Endometrial microvascular endothelial cells (primary cell): ENCODE results near the gene GDF15. TPM values are rescaled to one million over a fixed set of nuclear protein-coding genes. Genes with fewer than 3 reads are reported as not detected.

Source experiments
- in situ Hi-C: cut with HindIII; loops from 2 replicates; pipeline ENCODE4 v1.10.0; 2017; ENCODE audit warnings: low sequenced_read_pairs, low pct_unique_long_range_greater_than_20kb; ENCODE audit errors: inconsistent ontology term
- total RNA-seq: library from RNA; depleted of rRNA; stranded (reverse); fragments of >200 nt; gene quantifications from one replicate; pipeline ENCODE4 v1.2.3, GENCODE V29; 2015; ENCODE audit errors: inconsistent ontology term

GDF15 gene
- total RNA-seq, 1 donor from 2014 or later = 305 TPM

DNA sequence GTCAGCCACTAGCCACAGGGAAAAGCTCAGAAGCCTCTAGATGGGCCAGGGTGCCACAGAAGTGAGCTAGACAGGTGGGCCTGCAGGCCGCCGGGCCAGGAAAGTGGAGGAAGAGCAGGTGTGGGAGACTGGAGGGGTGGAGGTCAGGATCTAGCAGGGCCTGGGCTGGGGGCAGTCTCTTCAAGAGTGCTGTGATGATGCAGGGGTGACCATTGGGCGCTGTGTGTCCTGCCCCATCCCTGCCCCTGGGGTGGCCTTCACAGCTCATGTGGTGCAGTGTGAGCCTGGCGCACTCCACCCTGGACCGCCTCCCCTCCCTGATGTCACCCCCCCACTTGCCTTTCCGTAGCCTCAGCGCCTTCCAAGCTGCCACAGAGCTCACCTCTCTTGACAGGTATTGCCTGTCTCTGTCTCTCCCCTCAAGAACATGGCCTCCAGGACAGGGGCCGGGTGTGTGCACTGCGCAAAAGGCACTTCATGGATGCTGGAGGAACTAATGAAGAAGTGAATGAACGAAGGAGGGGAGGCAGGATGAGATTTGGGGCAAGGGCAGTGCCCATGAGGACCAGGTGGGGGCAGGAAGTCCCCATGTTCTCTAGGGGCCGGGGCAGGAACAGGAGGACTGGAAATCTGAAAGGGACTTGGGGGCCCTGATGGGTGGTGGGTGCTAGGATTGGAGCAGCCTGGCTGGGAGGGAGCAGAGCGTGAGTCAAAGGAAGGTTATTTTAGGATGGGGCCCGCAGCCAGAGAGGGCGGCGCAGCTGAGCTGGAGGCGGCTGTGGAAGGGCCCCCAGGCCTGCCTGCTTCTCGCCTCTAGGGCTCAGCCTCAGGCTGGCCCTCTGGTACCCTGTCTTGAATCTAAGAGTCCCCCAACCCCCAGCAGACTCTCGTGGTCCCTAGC is 39.8 kb downstream of the GDF15 start:
- in situ Hi-C loops = no loop called here

DNA sequence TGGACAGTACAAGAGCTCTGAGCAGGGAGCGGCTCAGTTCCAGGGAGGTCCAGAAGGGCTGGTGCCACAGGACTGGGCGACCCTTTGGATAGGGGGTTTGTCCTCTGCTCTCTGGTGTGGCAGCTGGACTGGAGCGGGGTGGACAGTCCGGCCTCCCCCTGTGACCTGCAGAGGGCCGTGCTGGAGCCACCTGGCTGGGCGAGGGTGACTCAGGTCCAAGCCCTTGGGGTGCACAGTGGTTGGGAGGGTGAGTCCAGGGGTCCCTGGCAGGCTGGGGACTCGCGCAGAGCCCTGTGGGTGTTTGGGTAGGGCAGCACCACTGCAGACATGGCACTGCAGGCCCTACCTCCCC is 40.4 kb downstream of the GDF15 start:
- in situ Hi-C loops = no loop called here

DNA sequence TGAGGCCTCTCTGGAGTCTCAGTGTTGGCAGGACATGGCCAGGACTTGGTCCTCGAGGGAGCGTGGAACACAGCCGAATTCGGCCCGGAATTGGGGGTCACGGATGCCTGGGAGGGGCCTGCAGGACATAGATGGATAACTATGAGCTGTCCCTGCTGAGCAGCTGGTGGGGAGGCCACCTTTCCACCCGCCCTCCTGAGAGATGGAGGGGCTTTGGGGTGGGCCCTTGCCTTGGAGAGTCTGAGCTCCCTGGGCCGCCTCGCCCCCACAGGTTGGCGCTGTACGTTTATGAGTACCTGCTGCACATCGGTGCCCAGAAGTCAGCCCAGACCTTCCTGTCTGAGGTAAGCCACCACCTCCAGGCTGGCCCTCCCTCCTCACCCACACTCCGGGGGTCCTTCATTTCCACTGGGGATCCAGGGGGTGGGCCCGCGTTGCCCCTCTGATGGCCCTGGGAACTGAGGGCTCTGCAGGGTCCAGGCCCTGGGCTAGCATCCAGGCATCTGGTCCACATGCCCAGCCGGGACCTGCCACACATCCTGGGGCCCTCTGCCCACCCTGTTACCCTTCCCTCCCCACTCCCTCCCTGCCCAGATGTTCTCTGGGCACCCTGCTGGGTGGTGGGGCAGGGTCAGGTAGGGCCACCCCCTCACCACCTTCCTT is 41.3 kb downstream of the GDF15 start:
- in situ Hi-C loops = no loop called here

DNA sequence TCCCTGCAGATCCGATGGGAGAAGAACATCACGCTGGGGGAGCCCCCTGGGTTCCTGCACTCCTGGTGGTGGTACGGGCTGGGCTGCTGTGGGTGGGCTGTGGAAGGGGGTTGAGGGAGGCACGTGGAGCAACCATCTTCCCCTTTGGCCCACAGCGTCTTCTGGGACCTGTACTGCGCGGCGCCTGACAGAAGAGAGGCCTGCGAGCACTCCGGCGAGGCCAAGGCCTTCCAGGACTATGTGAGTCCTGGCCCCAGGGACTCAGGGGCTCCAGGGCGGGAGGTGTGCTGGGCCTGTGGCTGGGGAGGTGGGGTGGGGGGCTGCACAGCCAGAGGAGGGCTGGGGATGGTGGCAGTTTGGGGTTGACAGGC is 41.8 kb downstream of the GDF15 start:
- in situ Hi-C loops = no loop called here

DNA sequence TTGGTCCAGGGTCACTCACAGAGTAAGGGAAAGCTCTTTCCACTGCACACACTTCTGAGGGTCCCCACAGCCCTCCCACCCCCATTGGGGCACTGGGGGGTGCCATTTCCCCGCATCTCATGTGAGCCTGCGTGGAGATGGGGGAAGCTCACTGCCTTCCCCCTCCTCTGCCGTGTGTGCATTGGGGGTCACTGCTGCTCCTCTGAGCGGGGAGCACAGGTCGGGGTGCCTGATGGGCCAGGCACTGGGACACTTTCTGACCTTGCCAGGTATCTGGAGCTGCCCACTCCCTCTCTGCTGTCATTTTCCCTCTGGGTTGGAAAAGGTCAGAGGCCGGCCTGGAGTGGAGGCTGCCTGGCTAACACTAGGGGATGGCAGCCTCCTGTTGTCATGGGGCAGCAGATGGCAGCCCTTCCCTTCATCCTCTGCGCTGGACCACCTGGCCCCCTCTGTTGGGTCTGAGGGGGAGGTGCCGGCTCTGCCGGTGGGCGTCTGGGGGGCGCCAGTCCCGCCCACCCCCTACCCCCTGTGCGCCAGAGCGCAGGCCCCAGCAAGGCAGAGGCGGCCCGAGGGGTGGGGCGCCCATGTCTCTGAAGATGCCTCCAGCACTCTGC is 42.3 kb downstream of the GDF15 start:
- in situ Hi-C loops = no loop called here

DNA sequence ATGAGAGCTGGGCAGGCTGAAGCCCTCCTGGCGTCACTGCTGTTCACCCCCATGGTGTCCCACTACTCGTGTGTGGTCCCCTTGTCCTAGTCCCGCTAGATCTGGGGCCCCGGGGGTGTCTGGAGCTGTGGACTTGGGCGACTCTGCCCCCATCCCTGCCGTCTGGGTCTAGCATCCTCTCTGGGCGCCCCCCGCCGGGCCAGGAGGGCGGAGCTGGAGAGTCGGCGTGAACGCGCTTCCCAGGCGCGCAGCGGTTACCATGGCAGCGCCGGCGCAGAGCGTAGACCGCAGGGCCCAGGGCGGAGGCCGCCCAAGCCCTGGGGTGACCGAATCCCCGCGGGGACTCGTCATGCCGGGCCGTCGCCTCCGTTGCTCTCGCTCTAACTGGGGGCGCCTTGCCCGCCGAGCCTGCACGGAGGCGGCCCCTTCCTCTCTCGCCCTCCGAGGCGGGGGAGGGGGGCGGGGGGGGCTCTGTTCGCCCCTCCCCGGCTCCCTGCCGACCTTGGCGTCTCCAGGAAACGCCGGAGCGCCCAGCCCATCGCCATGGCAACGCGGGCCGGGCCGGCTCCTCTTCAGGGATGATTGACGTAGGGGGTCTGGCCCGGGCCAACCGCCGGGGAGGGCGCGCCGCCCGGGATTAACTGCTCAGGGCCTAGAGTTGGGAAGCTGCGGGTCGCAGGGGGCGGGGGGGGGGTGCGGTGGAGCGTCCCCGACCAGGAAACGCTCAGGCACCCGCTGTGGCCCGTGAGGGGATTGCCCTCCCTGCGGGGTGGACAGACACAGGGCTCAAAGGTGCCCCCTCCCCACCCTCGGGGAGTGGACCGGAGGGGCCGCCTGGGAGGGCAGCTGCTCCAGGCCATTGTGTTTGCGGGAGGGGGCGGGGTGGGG is 43.1 kb downstream of the GDF15 start:
- in situ Hi-C loops = no loop called here

DNA sequence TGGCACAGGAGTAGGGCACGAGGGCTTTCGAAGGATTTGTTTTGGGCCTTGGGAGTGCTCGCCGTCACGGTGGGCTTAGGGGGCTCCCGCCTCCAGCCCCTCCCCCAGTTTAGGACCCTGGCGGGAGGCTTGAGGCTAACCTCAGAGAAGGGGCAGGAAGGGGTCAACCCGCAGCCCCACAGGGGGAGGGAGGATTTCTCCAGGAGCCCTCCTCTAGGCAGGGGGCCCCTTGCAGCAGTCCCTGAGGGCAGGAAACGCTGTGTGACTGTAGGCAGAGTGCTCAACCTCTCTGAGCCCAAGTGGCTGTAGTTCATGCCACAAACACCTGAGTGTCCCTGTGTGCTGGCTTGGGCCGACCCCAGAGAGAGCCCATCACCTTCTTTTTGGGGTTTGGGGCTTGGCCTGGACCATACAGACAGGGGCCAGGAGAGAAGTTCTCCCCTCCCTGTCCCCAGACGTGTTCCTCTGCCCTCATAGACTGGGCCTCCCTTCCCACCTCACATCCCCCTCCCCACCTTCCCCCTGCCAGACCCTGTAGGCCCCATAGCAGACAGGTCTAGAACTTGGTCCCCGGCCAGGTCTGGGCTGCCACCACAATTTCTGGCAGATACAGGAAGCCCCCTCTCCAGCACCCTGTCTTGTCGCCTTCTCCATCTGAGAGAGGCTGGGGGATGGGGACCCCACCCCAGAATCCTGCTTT is 43.9 kb downstream of the GDF15 start:
- in situ Hi-C loops = no loop called here

DNA sequence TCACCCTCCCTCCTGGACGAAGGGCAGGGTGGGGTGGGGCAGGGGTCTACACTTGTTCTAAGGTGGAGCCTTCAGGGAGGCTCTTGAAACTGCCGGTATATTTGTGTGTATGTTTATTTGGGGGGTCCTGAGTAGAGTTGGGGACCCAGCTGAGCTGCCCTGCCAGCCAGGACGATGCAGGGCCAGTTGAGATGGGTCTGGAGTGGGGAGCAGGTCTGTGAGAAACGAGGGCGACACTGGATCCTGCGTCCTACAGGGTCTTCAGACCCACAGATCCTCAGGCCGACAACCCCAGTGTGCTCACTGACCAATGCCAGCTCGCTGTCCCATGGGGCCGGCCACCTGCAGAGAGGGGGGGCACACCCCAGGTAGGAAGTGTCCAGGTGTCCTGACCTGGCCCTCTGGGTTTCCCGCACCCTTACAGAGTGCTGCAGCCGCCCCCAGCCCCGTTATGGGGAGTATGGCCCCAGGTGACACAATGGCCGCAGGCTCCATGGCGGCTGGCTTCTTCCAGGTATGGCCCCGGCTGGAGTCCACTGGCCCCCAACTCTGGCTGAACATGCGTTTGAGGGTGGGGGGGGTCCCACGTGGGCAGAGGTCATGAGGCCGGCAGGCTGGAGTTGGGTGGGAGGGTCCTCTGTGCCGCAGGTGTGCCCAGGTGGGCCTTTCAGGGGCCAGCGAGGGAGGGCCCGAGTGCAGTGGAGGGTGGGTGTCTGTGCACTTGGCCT is 44.6 kb downstream of the GDF15 start:
- in situ Hi-C loops = no loop called here

DNA sequence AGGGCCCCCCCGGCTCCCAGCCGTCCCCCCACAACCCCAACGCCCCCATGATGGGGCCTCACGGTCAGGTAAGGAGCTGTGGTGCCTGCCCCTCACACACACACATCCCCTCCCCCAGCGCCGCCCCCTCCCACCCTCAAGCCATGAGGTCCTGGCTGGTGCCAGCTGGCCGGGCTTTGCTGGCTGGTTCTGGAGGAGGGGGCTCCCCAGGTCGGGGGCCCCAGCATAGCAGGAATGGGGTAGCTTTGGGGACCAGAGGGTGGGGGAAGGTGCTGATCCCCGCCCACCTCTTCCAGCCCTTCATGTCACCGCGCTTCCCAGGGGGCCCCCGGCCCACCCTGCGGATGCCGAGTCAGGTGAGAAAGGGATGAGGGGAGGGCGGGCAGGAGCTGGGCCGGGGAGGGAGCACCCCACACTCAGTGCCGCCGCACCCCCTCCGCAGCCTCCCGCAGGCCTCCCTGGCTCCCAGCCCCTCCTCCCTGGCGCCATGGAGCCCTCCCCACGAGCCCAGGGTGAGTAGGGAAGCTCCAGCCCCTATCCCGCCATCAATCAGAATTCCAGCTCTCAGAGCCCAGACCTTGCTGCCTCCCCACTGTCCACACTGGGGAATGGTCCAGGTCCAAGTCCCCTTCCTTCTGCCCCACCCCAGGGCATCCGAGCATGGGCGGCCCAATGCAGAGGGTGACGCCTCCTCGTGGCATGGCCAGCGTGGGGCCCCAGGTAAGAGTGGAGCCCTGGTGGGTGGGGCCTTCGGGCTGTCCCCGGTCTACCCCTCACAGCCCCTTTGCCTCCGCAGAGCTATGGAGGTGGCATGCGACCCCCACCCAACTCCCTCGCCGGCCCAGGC is 45.6 kb downstream of the GDF15 start:
- in situ Hi-C loops = no loop called here

DNA sequence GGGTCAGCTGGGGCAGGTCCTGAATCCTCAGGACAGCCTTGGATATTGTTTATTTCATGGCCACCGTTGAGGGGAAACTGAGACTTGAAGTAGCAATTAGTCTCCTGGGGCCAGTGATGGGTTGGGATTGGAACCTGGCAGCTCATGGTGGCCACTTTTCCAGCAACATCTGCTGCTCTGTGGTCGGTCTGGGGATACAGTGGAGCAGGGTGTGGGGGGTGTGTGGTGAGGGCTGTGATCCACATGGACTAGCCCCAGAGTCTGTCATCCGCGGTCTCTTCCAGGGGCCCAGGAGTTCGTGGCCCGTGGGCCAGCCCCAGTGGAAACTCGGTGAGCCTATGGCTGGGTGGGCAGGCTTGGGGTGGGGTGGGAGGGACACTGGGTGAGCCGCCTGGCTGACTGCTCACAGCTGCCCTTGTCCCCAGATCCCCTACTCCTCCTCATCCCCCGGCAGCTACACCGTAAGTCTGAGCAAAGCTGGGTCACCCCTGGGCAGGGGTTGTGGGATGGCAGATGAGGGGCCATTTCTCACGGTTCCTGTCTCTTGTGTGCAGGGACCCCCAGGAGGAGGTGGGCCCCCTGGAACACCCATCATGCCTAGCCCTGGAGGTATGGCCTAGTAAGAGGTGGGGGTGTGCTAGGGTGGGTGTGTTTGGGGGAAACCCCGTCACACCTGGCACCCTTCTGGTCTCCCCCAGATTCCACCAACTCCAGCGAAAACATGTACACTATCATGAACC is 46.5 kb downstream of the GDF15 start:
- in situ Hi-C loops = no loop called here

DNA sequence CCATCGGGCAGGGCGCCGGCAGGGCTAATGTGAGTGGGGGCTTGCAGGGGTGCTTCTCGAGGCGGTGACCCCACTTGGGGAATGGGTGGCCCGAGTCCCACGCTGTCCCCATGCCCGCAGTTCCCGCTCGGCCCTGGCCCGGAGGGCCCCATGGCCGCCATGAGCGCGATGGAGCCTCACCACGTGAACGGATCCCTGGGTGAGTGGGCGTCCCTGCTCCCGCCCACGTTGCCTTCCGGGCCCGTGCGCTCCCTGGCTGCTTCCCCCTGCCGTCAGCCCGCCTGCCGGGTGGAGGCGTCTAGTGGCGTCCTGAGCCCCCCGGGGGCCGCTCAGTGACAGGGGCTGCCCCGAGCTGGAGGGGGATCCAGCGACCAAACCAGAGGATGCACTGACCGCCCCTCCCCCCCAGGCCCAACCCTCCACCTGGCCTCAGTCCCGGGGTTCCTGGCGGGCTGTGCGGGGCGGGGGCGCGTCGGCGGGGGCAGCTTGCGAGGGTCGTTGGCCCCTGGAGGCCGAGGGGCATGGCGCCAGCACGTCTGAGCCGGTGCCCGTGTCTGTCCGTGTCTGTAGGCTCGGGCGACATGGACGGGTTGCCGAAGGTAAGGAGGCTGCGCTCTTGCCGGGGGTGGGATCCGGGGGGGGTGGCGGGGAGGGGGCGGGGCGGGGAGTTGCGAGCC is 47.2 kb downstream of the GDF15 start:
- in situ Hi-C loops = no loop called here

DNA sequence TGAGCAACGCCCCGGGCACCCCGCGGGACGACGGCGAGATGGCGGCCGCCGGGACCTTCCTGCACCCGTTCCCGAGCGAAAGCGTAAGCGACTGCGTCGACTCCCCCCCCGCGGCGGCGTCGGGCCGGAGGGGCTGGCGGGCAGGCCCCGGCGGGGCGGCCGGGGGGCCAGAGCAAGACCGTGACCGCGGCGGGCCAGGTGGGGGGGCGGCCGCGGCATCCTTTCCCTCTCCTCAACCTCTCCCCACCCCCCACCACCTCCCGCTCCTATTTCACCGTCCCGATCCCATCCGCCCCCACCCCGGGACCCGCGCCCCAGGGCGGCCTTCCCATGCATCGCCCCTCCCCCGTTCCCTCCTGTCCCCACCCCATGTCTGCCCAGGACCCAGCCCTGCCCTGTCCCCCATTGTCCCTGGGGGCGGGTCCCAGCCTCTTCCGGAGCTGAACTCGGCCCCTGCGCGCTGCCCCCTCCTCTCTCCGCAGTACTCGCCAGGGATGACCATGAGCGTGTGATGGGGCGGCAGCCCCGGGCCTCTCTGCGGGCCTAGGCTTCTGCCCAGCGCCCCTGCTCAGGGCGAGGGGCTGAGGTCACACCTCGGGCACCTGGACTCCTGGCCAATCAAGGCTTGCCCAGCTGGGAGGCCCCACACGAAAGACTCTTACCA is 47.9 kb downstream of the GDF15 start:
- in situ Hi-C loops = no loop called here

DNA sequence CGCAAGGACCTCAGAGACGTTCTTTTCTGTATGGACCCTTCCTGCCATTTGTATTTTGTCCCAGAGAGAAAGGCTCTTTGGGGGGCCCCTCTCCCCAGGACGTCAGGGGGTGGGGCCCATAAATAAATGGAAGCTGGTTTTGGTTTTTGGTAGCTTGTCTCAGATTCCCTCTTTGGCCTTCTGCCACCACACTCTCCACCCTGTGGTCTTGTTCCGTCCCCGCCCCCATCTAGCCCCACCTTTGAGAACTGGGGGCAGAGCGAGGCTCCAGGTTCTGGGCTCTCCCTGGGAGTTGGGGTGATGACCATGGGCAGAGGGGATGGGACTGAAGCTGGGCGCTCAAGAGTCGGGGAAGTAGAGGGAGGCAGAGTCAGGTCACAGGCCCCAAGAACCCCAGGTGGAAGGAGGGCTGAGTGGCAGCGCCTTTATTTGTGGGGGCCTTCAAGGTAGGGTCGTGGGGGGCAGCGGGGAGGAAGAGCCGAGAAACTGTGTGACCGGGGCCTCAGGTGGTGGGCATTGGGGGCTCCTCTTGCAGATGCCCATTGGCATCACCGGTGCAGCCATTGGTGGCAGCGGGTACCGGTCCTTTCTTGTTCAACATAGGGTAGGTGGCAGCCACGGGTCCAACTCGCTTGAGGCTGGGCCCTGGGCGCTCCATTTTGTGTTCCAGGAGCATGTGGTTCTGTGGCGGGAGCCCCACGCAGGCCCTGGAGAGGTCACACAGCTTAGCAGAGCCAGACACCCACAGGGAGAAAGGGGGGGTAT is 48.6 kb downstream of the GDF15 start:
- in situ Hi-C loops = no loop called here

DNA sequence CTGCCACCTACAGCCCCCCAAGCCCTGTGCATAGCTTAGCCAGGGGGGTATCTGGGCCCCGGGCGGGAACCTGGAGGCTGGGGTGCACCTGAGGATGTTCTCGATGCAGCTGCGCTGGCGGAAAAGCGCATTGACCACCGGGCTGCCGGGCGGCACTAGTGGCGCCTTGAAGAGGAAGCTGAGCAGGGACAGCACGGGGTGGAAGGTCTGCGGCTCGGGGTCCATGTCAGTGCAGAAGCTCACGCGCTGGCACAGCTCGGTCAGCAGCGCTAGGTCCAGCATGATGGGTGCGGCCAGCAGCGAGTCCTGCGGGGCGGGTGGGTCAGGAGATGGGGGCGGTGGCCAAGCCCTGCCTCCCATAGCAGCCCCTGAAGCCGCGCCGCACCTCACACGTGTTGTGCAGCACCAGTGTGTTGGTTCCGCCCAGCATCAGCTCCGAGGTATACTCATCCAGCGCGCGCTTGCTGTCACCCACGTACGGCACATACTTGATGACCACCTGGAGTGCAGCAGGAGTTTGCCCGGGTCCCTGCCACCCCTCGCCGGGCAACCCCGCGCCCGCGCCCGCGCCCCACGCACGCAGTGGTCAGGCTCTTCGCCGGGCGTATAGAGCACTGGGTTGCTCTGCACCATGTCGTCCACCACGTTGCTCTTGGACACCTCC is 49.4 kb downstream of the GDF15 start:
- in situ Hi-C loops = no loop called here
